Skin of body (tissue), 2 donors: ENCODE results near the gene INO80. TPM values are rescaled to one million over a fixed set of nuclear protein-coding genes. Genes with fewer than 3 reads are reported as not detected.

Source experiments
- DNase-seq: peaks from one replicate; lab custom pipeline; 2025; lab: John Stamatoyannopoulos, UW
- total RNA-seq: library from RNA; depleted of rRNA; stranded (reverse); fragments of >200 nt; gene quantifications from one replicate; pipeline ENCODE4 v1.2.3, GENCODE V29; 2014

Gene INO80
- total RNA-seq, 1 donor from 2014 or later, result 25.1 TPM

DNA sequence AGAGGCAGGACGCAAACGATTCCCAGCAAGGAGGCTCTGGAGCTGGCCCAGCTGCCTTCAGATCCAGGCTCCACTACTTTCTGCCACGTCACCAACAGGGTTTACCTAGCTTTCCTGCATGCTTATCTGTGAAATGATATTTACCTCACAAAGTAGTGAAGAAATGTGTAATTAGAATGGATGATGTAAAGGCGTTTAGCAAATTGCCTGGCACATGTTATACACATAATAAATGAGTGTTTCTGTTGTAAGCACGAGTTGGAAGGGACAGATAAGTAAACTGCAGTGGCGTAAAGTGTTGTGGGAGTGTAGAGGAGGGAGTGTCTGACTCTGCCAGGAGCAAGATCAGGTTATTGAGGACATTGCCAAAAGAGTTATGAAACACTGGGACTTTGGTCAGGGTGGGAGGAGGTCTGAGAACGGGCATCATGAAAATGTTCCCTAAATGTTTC, 166.3 kb downstream of the INO80 start:
- no peak for DNase-seq

DNA sequence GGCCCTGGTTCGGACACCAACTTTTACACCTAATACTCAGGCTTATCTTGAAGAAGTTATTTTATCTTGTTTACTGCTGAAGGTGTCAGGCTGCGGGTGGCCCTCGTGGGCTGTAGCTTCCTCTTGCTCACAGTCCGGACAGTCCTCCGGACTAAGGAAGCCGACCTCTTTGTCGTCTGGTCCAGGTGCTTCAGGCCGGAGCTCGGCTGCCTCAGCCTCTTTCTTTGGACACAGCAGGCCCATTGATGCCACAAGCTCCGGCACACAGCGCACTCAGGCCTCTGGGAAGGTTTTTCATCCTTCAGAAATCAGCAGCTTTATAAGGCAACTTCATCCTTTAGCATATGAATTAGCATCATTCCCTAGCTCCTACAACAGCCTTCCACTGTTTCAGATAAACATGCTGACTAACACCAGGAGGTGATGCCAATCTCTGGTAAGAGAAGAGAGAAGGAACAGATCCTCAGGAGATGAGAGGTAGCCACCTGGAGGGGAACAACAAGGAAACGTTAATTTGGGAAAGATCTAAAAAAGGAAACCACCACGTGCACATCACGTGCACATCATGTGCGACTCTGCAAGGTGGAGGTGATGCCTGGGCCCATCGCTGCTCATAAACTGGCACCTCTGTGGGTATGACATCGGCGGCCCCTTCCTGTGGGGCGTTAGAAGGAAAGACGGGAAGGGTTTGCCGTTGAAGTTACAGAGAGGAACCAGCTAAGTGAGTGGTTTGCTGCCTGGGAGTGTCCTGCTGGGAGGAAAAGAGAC, 167.2 kb downstream of the INO80 start:
- DNase-seq, result no peak

DNA sequence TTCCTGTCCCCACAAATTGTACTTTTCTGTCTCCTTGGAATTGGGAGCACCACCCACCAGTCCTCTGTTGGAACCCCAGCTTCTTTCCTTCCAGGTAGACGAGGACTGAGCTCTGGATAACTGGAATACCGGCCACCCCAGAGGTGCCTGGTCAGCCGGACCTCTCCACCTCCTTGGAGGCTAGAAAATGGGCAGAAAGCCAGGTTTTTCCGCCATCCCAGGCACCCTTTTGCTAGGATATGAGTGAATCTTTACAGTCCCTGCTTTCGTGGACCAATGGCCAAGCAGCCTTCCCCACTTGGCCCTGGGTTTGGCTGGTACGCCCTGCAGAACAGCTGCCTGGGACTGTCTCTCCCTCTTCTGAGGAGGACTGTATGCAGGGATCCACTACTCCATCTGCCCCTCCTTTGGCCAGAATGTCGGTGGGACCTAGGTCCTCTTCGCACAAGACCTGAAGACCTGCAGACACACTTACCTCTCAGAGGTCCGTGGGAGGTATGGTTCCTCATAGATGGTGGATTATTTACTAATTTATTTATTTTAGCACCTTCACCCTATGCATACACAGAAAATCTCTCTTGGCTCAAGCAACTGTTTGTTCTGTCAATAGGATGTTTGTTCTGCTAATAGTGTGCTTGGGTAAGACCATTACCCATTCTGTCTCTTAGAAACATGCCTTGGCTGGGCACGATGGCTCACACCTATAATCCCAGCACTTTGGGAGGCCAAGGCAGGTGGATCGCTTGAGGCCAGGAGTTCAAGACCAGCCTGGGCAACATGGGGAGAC, 171.4 kb downstream of the INO80 start:
- DNase-seq, result no peak

DNA sequence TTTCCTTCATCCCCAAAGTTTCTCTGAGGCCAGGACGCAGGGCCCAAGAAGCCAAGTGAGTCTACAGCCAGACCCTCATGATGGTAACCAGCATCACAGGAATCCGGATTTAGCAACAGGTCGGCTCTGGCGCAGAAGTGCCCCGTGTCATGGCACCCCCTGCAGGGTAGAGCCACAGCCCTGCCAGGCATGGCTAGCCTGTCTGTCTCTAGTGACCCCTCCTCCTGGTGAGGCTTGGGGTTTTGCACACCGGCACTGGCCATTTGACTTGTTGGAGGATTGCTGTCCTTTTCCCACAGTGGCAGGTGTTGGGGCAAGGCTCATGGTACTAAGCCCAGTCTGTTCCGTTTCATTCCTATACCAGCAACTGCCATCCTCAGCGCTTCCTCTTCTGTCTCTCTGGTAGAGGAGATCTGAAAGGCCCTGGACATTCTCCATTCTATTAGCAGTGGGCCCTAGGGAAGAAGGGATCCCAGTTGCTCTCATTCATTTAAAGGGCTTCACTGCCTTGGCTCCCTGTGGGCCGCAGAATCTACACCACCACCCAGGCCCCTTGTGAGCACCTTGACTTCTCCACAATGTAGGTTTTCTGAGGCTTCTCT, 172.2 kb downstream of the INO80 start:
- DNase-seq, result no peak

DNA sequence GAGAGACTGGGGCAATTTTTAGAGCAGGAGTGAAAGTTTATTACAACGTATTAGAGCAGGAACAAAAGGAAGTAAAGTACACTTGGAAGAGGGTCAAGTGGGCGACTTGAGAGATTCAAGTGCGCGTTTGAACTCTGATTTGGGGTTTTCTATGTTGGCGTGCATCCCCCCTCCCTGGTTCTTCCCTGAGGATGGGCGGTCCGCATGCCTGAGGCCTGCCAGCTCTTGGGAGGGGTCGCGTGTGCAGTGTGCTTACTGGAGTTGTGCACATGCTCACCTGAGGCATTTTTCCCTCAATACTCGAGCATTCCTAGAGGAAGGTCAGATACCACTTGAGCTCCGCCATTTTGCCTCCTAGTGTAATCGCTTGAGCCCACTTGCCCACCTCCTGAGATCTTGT, 173.2 kb downstream of the INO80 start:
- DNase-seq, result no peak

DNA sequence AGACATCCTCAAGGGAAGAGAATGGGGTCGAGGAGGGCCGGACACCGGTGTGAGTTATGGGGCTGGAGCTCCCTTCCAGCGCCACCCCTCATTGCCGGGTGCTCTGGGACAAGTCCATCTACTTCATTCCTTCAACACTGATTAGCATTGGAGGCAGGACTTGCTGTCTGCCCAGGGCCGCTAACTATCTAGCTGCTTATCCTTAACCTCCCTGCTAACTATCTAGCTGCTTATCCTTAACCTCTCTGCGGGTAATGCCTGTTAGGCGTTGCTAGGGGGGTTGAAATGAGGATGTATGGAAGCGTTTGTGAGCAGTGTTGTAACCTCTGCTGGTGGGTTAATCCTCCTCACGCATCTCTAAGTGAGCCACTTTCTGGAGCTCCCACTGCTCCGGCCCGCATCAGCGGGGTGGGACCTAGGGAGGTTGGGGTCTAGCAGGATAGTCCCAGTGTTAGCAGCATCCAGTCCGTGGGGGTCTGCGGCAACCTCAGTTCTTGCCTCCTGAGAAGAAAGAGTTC, 173.7 kb downstream of the INO80 start:
- DNase-seq, result no peak

DNA sequence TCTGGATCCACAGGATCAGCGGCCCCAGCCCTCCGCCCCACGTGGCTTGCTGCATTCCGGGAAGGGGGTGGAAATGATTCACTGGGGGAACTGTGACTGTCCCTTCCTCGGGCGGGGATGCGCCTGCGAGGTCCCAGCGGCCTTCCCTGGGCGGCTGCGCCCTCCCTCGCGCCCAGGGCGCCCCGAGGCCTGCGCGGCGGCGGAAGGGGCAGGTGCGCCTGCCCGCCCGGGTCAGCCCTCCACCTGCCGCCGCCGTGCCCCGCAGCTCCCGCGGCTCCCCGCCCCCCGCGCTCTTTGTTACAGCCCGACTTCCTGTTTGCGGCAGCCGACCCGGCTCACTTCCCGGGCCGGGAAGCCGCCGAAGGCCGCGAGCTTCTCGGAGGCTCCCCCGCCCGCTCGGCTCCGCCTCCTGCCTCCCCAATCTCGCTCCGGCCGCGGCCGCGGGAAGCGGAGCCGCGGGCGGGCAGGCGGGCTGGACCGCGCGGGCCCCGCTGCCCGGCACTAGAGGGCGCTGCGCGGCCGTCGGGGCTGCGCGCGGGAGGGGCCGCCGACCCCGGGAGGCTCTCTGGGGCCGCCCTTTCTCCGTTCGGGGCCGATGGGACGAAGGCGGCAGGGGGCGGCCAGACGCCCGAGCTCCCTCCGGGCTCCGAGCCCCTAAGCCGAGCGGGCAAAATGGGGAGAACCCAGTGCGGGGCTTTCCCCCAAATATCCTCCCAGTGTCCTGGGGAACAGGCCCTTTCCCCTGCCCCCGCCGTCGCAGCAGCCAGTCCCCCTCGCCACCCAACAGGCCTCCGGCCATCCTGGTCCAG, 174.3 kb downstream of the INO80 start:
- peak; percentile 59 for DNase-seq

DNA sequence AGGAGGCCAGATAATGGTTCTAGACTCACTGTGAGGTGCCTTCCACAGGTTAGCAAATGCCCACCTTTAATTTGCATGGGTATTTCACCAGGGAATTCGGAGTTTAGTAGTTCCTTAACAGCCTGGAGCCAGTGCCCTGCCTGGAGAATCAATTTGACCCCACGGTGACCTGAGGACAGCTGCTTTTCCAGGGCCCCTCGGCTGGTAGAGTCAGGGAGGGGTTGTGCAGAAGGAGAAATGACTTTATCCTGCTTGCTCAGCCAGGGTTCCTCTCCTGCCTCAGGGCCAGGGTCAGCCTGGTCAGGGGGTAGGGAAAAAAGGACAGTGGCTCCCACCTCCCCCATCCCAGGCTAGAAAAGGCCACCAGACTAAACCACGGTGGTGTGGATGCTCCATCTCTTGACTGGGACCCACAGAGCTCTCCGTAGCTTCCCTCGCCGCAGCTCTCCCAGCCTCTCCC, 175.0 kb downstream of the INO80 start:
- no peak for DNase-seq

DNA sequence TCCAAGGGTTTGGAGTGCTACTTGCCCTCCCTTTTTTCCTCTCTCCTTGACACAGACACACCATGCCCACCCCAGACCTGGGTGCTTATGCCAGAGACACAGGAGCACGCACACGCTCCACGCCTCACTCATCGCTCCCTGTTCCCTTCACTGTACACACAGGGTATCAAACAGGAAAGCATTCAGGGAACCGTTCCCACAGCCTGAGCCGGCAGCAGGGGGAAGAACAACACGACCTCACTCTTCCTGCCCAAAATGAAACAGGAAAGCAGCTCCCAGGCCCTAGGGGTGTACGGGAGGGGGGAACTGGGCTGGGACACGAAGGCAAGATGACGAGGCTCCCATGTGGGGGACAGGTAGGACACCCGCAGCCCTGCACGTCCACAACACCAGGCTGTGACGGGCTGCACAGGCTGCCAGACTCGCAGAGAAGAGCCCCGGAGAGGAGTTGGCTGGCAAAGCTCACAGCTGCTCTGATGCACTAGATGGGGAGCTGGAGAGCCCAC, 175.7 kb downstream of the INO80 start:
- peak; percentile 20 for DNase-seq

DNA sequence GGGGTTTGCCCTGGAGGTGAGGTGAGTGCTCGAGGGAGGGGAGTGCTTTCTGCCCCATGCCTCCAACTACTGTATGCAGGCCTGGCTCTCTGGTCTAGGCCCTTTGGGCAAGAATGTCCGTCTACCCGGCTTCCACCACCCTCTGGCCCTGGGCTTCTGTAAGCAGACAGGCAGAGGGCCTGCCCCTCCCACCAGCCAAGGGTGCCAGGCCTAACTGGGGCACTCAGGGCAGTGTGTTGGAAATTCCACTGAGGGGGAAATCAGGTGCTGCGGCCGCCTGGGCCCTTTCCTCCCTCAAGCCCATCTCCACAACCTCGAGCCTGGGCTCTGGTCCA, 177.6 kb downstream of the INO80 start:
- DNase-seq, result no peak

DNA sequence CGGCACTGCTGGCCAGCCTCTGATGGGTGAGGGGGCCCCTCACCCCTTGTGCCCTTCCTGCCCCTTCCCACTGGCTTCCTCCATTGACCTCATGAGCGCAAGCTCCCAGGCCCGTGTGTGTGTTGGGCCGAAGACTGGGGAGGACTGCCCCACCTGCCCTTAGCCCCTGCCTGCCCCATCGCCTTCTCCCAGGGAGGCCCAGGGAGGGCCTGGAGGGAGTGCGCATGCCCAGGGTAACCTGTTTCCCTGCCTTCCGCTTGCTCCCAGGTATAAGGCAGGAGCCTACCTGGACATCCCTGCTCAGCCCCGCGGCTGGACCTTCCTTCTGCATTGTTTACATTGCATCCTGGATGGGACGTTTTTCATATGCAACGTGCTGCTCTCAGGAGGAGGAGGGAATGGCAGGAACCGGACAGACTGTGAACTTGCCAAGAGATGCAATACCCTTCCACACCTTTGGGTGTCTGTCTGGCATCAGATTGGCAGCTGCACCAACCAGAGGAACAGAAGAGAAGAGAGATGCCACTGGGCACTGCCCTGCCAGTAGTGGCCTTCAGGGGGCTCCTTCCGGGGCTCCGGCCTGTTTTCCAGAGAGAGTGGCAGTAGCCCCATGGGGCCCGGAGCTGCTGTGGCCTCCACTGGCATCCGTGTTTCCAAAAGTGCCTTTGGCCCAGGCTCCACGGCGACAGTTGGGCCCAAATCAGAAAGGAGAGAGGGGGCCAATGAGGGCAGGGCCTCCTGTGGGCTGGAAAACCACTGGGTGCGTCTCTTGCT, 178.1 kb downstream of the INO80 start:
- no peak for DNase-seq

DNA sequence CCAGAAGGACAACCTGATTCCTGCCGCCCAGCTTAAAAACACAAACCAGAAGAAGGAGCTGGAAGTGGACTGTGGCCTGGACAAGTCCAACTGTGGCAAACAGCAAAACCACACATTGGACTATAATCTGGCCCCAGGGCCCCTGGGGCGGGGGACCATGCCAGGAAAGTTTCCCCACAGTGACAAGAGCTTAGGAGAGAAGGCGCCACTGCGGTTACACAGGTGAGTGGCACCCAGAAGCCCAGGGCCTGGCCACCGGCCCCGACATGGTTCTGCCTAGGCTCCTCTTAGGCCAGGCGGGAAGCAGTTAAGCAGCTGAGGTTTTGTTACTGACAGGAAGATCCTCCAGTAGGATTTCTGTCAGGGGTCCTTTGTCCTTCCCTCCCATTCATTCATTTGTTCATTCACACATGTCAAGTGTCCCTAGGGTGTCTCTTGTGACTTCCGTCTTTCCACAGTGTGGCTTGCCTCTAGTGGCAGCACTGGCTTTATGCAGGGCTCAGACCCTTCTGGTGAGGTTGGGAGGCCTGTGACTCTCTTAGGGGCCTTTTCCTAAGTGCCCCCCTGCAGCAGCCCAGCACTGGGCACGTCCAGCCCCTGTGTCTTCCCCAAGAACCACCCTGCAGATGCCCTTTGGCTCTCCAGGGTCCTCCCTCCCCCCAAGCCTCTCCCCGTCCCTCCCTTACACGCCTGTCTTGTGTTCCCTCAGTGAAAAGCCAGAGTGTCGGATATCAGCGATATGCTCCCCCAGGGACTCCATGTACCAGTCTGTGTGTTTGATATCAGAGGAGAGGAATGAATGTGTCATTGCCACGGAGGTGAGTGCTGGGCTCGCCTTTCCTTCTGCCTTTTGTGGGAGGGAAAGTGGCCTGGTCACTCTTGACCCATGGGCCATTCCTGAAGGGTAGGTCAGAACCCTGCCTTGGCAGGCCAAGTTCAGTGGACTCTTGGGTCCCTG, 179.1 kb downstream of the INO80 start:
- peak; percentile 62 for DNase-seq

DNA sequence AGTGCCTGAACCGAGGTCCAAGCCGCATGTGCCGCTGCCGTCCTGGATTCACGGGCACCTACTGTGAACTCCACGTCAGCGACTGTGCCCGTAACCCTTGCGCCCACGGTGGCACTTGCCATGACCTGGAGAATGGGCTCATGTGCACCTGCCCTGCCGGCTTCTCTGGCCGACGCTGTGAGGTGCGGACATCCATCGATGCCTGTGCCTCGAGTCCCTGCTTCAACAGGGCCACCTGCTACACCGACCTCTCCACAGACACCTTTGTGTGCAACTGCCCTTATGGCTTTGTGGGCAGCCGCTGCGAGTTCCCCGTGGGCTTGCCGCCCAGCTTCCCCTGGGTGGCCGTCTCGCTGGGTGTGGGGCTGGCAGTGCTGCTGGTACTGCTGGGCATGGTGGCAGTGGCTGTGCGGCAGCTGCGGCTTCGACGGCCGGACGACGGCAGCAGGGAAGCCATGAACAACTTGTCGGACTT, 179.8 kb downstream of the INO80 start:
- DNase-seq, result no peak

DNA sequence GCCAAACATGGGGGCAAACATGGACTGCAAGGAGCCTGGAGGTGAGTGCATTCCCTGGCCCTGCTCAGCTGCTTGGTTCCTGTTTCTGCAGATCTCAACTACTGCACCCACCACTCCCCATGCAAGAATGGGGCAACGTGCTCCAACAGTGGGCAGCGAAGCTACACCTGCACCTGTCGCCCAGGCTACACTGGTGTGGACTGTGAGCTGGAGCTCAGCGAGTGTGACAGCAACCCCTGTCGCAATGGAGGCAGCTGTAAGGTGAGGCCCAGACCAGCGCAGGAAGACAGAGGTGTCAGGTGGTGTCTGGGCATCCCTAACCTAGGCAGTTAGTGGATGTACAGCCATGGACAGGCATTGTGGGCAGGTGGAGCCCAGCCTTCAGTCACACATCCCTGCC, 181.6 kb downstream of the INO80 start:
- no peak for DNase-seq

DNA sequence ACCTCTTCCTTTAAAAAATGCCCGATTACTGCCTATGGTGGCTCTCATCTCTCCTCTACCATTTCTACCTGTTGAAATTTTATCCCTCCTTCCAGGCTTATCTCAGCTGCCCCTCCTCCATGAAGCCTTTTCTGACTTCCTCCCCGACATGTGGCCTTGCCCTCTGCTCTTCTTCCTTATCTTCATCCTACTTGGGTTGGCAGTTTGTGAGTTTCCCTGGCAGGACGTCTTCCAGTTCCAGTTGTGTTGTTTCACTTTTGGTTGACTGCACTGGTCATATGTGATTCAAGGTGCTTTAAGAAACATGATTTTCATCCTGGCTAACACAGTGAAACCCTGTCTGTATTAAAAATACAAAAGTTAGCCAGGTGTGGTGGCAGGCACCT, 182.6 kb downstream of the INO80 start:
- DNase-seq, result no peak

DNA sequence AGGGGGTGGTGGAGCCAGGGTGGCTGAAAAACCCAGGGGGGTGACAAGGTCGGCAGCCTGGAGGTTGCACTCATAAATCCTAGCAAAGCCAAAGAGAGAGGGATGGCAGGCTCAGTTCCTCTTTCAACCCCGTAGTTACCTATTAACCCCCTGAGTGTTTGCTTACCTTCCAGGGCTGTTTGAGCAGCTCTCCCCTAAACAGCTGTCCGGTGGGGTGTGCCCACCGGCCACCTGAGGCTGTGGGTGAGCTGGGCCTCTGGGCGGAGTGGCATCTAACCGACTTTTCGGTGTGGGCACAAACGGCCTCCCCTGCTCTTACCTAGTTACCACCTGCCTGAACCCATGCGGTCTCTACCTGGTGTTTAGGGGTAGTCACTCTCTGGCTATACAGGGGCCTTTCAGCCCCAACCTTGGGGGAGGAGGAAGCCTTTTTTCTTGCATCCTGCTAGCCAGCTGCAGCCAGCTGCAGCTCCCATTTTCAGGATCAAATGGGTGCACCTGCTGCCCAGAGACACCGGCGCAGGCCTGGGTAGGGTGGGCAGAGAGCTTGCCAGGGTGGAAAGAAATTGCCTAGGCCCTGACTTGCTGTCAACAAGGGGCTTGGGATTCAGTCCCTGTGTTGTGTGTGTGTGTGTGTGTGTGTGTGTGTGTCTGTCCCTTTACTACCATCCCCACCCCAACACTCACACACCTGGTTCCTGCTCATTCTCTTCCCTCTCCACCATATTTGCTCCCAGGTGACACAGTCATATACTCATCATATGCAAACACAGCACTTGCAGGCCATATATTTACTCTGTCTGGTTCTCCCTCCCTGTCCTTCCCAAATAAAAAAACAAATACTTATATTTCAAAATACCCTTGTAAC, 183.2 kb downstream of the INO80 start:
- DNase-seq, result no peak

DNA sequence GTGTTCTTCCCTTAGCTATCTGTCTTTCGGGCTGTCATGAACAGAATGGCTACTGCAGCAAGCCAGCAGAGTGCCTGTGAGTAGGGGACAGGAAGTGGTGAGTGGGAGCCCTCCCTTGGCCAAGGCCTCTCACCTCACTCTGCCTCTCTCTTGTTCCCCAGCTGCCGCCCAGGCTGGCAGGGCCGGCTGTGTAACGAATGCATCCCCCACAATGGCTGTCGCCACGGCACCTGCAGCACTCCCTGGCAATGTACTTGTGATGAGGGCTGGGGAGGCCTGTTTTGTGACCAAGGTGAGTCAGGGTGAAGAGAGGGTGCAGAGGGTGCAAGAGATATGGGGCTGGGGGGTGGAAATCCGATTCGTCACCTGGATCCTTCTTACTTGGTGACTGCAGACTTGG, 183.9 kb downstream of the INO80 start:
- no peak for DNase-seq
